Osteoblast (primary cell): ENCODE measurements around the gene CHMP4A. TPM values are rescaled to one million over a fixed set of nuclear protein-coding genes. Genes with fewer than 3 reads are reported as not detected.
"Not testable (repeated sequence)": the region's sequence is repeated elsewhere in the genome, so short reads cannot be mapped to it uniquely, and the experiment has no call there.

Experiments
- DNase-seq: peaks from one replicate; pipeline ENCODE4 v3.0.0; 2011; ENCODE audit warnings: low spot score, mixed read lengths; ENCODE audit not compliant: insufficient read length; ENCODE audit errors: missing footprints
- H2AFZ ChIP-seq: 2 replicates; pipeline ENCODE4 v1.6.0; 2011; ENCODE audit warnings: mild to moderate bottlenecking, low read length
- H3K27ac ChIP-seq: 2 replicates; pipeline ENCODE4 v1.5.1; 2011; ENCODE audit warnings: mild to moderate bottlenecking, low read depth, low read length, moderate library complexity
- H3K27me3 ChIP-seq: 2 replicates; pipeline ENCODE4 v1.6.0; 2012; ENCODE audit warnings: mild to moderate bottlenecking, control low read depth, inconsistent platforms, low read length, moderate library complexity; ENCODE audit not compliant: insufficient read depth
- H3K36me3 ChIP-seq: 2 replicates; pipeline ENCODE4 v1.5.1; 2011; ENCODE audit warnings: mild to moderate bottlenecking, low read length, control low read depth, moderate library complexity; ENCODE audit not compliant: insufficient read depth
- H3K4me1 ChIP-seq: 2 replicates; pipeline ENCODE4 v1.5.1; 2011; ENCODE audit warnings: mild to moderate bottlenecking, low read length, control low read depth, moderate library complexity; ENCODE audit not compliant: insufficient read depth
- H3K4me2 ChIP-seq: 2 replicates; pipeline ENCODE4 v1.6.0; 2011; ENCODE audit warnings: mild to moderate bottlenecking, low read length; ENCODE audit not compliant: insufficient read depth
- H3K4me3 ChIP-seq: fragments of 200-600 bp; sonication (generic); 3 replicates; pipeline ENCODE4 v1.5.1; 2012; ENCODE audit warnings: mild to moderate bottlenecking, low read length, inconsistent platforms; ENCODE audit not compliant: insufficient read depth
- H3K79me2 ChIP-seq: 2 replicates; pipeline ENCODE4 v1.6.0; 2012; ENCODE audit warnings: mild to moderate bottlenecking, low read length, control low read depth, inconsistent platforms; ENCODE audit not compliant: insufficient read depth
- H3K9me3 ChIP-seq: 2 replicates; pipeline ENCODE4 v1.5.1; 2011; ENCODE audit warnings: low read depth, low read length, control low read depth
- H4K20me1 ChIP-seq: 2 replicates; pipeline ENCODE4 v1.6.0; 2012; ENCODE audit warnings: mild to moderate bottlenecking, low read length, control low read depth; ENCODE audit not compliant: insufficient read depth
- CTCF ChIP-seq: IDR thresholded peaks from 2 replicates; pipeline ENCODE4 v1.5.1; 2011; ENCODE audit warnings: mild to moderate bottlenecking, low read depth, low read length, moderate library complexity; ENCODE audit errors: extremely low read depth
- total RNA-seq: library from RNA; depleted of rRNA; stranded (reverse); fragments of >200 nt; gene quantifications from 2 replicates; pipeline ENCODE4 v1.2.3, GENCODE V29; 2012

The CHMP4A gene
- total RNA-seq, 1 donor = 19.2 TPM

- no peak overlapping the region for H3K4me3 ChIP-seq
- TF ChIP-seq CTCF = no peak
- H3K27me3 ChIP-seq = no peaks in the 10 kb centered on the region
- H4K20me1 ChIP-seq = no peaks in the 10 kb centered on the region
- H3K9me3 ChIP-seq = no peaks in the 10 kb centered on the region
- no peak overlapping the region for H3K27ac ChIP-seq
- peaks cover 8% of the 10 kb centered on the region for H3K4me1 ChIP-seq
- H3K79me2 ChIP-seq = no peaks in the 10 kb centered on the region
- no peak for DNase-seq
- H3K36me3 ChIP-seq = no peaks in the 10 kb centered on the region
- H3K4me2 ChIP-seq = no peak overlapping the region
- no peak overlapping the region for H2AFZ ChIP-seq
Observed at GRCh38 chr14:24249230-24250021, 36.1 kb upstream of the CHMP4A start.

- Histone ChIP-seq H3K27me3 (no peaks in the 10 kb centered on the region), H4K20me1 (no peaks in the 10 kb centered on the region), H3K4me1 (peaks cover 8% of the 10 kb centered on the region), H3K79me2 (no peaks in the 10 kb centered on the region), H3K27ac (no peak overlapping the region), H3K4me3 (no peak overlapping the region), H3K4me2 (no peak overlapping the region), H3K9me3 (no peaks in the 10 kb centered on the region), H3K36me3 (no peaks in the 10 kb centered on the region), H2AFZ (no peak overlapping the region)
- DNase-seq = no peak
- no peak for TF ChIP-seq CTCF
Observed at GRCh38 chr14:24247422-24247821, 34.1 kb upstream of the CHMP4A start.

- H3K79me2 ChIP-seq = peaks cover 3% of the 10 kb centered on the region
- no peaks in the 10 kb centered on the region for H3K27me3 ChIP-seq
- H3K4me3 ChIP-seq = peak overlapping the region; percentile 20
- H4K20me1 ChIP-seq = peaks cover 3% of the 10 kb centered on the region
- H3K9me3 ChIP-seq = no peaks in the 10 kb centered on the region
- peaks cover 7% of the 10 kb centered on the region for H3K4me1 ChIP-seq
- no peak for DNase-seq
- H2AFZ ChIP-seq = peak overlapping the region; percentile 44
- H3K4me2 ChIP-seq = peak overlapping the region; percentile 37
- H3K27ac ChIP-seq = no peak overlapping the region
- no peak for TF ChIP-seq CTCF
- H3K36me3 ChIP-seq = no peaks in the 10 kb centered on the region
Observed at GRCh38 chr14:24246765-24247212, 33.5 kb upstream of the CHMP4A start.

- H3K79me2 ChIP-seq = peaks cover 16% of the 10 kb centered on the region
- not testable (repeated sequence) for H3K36me3 ChIP-seq, H3K4me3 ChIP-seq, H3K9me3 ChIP-seq, H4K20me1 ChIP-seq, H3K27me3 ChIP-seq, DNase-seq, H3K4me2 ChIP-seq, H3K27ac ChIP-seq, H2AFZ ChIP-seq
- H3K4me1 ChIP-seq = peaks cover 13% of the 10 kb centered on the region
Observed at GRCh38 chr14:24245350-24245749, 32.1 kb upstream of the CHMP4A start.
